ENCODE data around the gene CD37. TPM values are rescaled to one million over a fixed set of nuclear protein-coding genes. Genes with fewer than 3 reads are reported as not detected.

Gene CD37
- total RNA-seq, 1 experiment from 2014 or later = not detected

GRCh38 chr19:49374665-49375434 lies 39.6 kb downstream of the CD37 start:
- Mint-ChIP-seq H3K27ac (ENCODE audit: unreplicated experiment) (no peak overlapping the region), H3K36me3 (ENCODE audit: insufficient read depth, unreplicated experiment) (no peaks in the 10 kb centered on the region), H3K4me3 (ENCODE audit: unreplicated experiment) (no peak overlapping the region), H3K9me3 (ENCODE audit: unreplicated experiment) (no peaks in the 10 kb centered on the region), H3K4me1 (ENCODE audit: low read depth, unreplicated experiment) (no peaks in the 10 kb centered on the region), H3K27me3 (ENCODE audit: insufficient read depth, unreplicated experiment) (peaks cover 2% of the 10 kb centered on the region)
- no peak for TF ChIP-seq CTCF (IDR thresholded peaks at IDR 0.05; ENCODE audit: insufficient read depth in 1 of 2, low read depth in 1 of 2, low read length in 1 of 2, severe bottlenecking in 1 of 2, unreplicated experiment in 1 of 2)
- H3K36me3 ChIP-seq (ENCODE audit: control insufficient read depth, insufficient read depth, low read length) = no peaks in the 10 kb centered on the region
- no peak for DNase-seq
- CTCF ChIA-PET = interaction anchor here (0.7 kb wide), 2 partner anchors 15 to 16 kb away, joined by 3 read pairs; no protein-coding TSS in a partner anchor
- BruUV-seq (replicated peaks) = no TSS peak
- no peak overlapping the region for H3K4me3 ChIP-seq (ENCODE audit: low read depth, low read length)
- intact Hi-C loops (cut with micrococcal nuclease; ENCODE audit: unreplicated experiment) = no loop called here
- H3K9me3 ChIP-seq = peaks cover 2% of the 10 kb centered on the region; the same call in 1 of the 2 replicates
- H3K27me3 ChIP-seq (replicated peaks; ENCODE audit: control insufficient read depth, insufficient read depth, low read length) = no peaks in the 10 kb centered on the region
- POLR2A ChIA-PET = no interaction called here
- no peaks in the 10 kb centered on the region for H3K4me1 ChIP-seq

GRCh38 chr19:49378512-49378911 lies 43.3 kb downstream of the CD37 start:
- Mint-ChIP-seq H3K36me3 (ENCODE audit: insufficient read depth, unreplicated experiment) (no peaks in the 10 kb centered on the region), H3K9me3 (ENCODE audit: unreplicated experiment) (peaks cover 20% of the 10 kb centered on the region), H3K4me3 (ENCODE audit: unreplicated experiment) (no peak overlapping the region), H3K27ac (ENCODE audit: unreplicated experiment) (no peak overlapping the region), H3K4me1 (ENCODE audit: low read depth, unreplicated experiment) (no peaks in the 10 kb centered on the region), H3K27me3 (ENCODE audit: insufficient read depth, unreplicated experiment) (peaks cover 5% of the 10 kb centered on the region)
- no peak overlapping the region for H3K4me3 ChIP-seq (ENCODE audit: low read depth, low read length)
- peaks cover 17% of the 10 kb centered on the region; the same call in 1 of the 2 replicates for H3K9me3 ChIP-seq
- no peaks in the 10 kb centered on the region for H3K27me3 ChIP-seq (replicated peaks; ENCODE audit: control insufficient read depth, insufficient read depth, low read length)
- POLR2A ChIA-PET = no interaction called here
- DNase-seq = no peak
- CTCF ChIA-PET = interaction anchor here (1.3 kb wide), 1 partner anchor 13 kb away, joined by 5 read pairs; no protein-coding TSS in a partner anchor
- H3K36me3 ChIP-seq (ENCODE audit: control insufficient read depth, insufficient read depth, low read length) = no peaks in the 10 kb centered on the region
- TF ChIP-seq CTCF (IDR thresholded peaks at IDR 0.05; ENCODE audit: insufficient read depth in 1 of 2, low read depth in 1 of 2, low read length in 1 of 2, severe bottlenecking in 1 of 2, unreplicated experiment in 1 of 2) = no peak
- BruUV-seq (replicated peaks) = no TSS peak
- H3K4me1 ChIP-seq = no peaks in the 10 kb centered on the region
- intact Hi-C loops (cut with micrococcal nuclease; ENCODE audit: unreplicated experiment) = no loop called here

GRCh38 chr19:49380391-49380790 lies 45.2 kb downstream of the CD37 start:
- BruUV-seq (replicated peaks) = no TSS peak
- no peaks in the 10 kb centered on the region for H3K4me1 Mint-ChIP-seq (ENCODE audit: low read depth, unreplicated experiment)
- intact Hi-C loops (cut with micrococcal nuclease; ENCODE audit: unreplicated experiment) = no loop called here
- H3K9me3 Mint-ChIP-seq (ENCODE audit: unreplicated experiment) = peaks cover 20% of the 10 kb centered on the region
- H3K27me3 Mint-ChIP-seq (ENCODE audit: insufficient read depth, unreplicated experiment) = peaks cover 5% of the 10 kb centered on the region
- no peaks in the 10 kb centered on the region for H3K36me3 Mint-ChIP-seq (ENCODE audit: insufficient read depth, unreplicated experiment)
- H3K36me3 ChIP-seq (ENCODE audit: control insufficient read depth, insufficient read depth, low read length) = no peaks in the 10 kb centered on the region
- H3K4me1 ChIP-seq = no peaks in the 10 kb centered on the region
- no peak overlapping the region for H3K27ac Mint-ChIP-seq (ENCODE audit: unreplicated experiment)
- no peak overlapping the region for H3K4me3 ChIP-seq (ENCODE audit: low read depth, low read length)
- ChIA-PET CTCF (interaction anchor here (0.6 kb wide), 1 partner anchor 18 kb away, joined by 4 read pairs; the partner anchor contains the start of gene TEAD2), POLR2A (no interaction called here)
- no peak overlapping the region for H3K4me3 Mint-ChIP-seq (ENCODE audit: unreplicated experiment)
- peaks cover 17% of the 10 kb centered on the region; the same call in 1 of the 2 replicates for H3K9me3 ChIP-seq
- no peak for DNase-seq
- TF ChIP-seq CTCF (IDR thresholded peaks at IDR 0.05; ENCODE audit: insufficient read depth in 1 of 2, low read depth in 1 of 2, low read length in 1 of 2, severe bottlenecking in 1 of 2, unreplicated experiment in 1 of 2) = no peak
- no peaks in the 10 kb centered on the region for H3K27me3 ChIP-seq (replicated peaks; ENCODE audit: control insufficient read depth, insufficient read depth, low read length)
